GM18517 (cell line): ENCODE data around the gene FEM1B.

Source experiments
- ATAC-seq: cut with Tn5 transposase; IDR thresholded peaks from one replicate; pipeline ENCODE4 v1.9.1; 2021; ENCODE audit warnings: mild to moderate bottlenecking, moderate library complexity; ENCODE audit not compliant: unreplicated experiment

The FEM1B gene

DNA sequence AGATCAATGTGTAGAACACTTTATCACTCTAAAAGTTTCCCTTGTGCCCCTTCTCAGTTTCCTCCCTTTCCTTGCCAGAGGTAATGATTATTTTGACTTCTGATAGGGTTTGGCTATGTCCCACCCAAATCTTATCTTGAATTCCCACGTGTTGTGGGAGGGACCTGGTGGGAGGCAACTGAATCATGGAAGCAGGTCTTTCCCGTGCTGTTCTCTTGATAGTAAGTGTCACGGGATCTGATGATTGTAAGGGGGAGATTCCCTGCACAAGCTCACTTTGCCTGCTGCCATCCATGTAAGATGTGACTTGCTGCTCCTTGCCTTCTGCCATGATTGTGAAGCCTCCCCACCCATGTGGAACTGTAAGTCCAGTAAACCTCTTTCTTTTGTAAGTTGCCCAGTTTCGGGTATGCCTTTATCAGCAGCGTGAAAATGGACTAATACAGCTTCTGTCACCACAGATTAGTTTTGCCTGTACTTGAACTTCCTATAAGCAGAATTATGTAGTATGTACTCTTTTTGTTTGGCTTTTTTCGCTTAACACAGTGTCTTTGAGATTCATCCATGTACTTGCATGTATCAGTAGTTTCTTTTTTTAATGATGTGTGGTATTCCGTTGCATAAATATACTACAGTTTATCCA, 7.2 kb downstream of the FEM1B start:
- no peak for ATAC-seq

DNA sequence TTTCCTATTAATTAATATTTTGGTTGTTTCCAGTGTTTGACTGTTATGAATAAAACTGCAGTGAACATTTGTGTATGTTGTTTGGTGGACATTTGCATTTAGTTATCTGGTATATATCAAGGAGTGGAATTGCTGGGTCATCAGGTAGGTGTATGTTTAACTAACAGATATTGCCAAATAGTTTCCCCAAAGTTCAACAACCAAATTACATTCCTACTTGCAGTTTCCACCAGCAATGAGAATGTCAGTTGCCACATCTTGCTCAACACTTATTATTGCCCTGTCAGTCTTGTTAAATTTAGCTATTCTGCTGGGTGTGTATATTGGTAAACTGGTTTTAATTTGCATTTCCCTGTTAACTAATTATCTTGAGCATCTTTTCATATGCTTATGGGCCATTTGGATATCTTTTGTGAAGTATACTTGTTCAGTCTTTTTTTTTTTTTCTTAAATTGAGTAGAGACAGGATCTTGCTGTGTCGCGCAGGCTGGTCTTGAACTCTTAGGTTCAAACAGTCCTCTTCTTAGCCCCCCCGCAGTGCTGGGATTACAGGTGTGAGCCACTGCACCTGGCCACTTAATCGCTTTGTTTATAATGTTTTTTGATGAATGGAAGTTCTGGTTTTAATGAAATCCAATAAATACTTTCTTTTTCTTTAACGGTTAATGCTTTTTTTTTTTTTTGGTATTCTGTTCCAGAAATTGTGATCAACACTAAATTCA, 7.9 kb downstream of the FEM1B start:
- no peak for ATAC-seq

DNA sequence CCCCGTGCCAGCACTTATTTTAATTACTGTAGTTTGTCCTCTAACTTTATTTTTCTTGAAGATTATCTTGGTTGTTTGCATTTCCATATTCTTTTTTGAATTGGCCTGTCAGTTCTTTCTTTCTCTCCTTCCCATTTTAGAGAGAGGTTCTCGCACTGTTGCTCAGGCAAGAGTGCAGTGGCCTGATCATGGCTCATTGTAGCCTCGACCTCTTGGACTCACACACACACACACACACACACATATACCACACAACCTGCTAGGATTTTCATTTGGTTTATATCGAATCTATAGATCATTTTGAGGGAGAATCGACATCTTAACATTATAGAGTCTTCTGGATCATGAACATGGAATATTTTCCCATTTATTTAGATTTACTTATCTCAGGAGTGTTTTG, 8.7 kb downstream of the FEM1B start:
- no peak for ATAC-seq

DNA sequence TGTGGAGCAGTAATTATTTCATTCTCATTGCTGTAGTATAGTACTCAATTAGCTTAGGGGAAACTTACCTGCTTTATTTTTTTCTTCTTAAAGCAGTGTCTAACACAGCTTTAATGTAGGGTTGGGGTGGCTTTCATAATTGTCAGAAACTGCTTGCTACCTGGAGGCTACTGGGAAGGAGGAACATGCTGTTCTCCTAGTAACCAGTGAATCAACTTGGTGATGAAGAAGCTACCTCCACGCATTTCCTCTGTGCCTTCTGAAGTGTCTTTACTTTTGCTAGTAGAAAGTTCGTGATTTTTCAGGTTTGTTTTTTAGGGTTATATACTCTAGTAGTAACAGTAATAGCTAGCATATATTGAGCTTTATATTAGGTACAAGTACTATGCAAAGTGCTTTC, 11.5 kb downstream of the FEM1B start:
- ATAC-seq: no peak

DNA sequence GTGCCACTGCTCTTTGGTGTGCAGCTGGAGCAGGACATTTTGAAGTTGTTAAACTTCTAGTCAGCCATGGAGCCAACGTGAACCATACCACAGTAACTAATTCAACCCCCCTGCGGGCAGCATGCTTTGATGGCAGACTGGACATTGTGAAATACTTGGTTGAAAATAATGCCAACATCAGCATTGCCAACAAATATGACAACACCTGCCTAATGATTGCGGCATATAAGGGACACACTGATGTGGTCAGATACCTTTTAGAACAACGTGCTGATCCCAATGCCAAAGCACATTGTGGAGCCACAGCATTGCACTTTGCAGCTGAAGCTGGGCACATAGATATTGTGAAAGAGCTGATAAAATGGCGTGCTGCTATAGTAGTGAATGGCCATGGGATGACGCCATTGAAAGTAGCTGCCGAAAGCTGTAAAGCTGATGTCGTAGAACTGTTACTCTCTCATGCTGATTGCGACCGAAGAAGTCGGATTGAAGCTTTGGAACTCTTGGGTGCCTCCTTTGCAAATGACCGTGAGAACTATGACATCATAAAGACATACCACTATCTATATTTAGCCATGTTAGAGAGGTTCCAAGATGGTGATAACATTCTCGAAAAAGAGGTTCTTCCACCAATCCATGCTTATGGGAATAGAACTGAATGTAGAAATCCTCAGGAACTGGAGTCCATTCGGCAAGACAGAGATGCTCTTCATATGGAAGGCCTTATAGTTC, 12.2 kb downstream of the FEM1B start:
- no peak for ATAC-seq

DNA sequence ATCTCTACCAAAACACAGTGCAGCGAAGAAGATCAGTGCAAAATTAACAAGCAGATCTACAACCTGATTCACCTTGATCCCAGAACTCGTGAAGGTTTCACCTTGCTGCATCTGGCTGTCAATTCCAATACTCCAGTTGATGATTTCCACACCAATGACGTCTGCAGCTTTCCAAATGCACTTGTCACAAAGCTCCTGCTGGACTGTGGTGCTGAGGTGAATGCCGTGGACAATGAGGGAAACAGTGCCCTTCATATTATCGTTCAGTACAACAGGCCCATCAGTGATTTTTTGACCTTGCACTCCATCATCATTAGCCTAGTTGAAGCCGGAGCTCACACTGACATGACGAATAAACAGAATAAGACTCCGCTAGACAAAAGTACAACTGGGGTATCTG, 13.2 kb downstream of the FEM1B start:
- ATAC-seq: no peak

DNA sequence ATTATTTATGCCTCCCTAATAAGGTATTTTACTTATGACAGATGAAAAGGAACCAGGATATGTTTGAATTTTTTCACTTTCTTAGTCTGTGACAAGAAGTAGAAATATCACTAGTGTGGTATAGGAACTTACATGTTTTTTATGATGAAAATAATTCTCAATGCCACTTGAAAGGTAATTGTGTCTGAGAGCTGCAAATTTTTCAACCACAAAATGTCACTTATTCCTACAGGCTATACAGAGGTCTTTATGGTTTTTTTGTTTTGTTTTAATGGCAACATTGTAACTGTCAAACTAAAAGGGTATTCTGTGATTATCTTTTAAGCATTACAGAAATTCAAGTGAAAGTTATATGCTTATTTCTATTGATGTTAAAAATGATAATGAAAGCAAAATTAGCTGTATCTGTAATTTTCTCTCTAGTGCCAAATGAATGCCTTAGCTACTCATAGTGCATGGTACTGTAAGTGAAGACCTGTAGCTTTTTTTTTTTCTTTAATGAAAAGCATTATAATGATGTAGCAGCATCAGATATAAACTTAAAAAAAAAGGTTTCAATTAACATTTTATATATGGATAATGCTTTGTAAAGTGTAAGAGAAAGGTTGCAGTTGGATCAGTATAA, 14.7 kb downstream of the FEM1B start:
- ATAC-seq: no peak

DNA sequence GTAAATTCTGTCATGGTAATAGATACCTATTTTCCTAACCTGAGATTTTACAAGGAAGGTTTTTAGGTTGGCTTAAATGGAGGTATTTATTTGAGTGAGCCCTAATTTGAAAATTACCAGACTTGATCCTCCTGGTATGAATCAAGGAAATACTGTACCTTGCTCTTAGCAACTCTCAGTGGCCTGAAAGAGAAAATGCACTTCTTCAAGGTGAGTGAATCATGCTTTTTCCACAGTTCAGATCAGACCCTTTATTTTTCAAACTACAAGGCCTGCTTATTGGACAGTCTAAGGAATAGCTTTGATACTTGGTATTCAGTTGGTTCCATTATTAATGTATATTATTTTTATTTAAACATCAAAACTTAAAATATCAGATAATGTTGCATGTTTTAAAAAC, 15.4 kb downstream of the FEM1B start:
- no peak for ATAC-seq

DNA sequence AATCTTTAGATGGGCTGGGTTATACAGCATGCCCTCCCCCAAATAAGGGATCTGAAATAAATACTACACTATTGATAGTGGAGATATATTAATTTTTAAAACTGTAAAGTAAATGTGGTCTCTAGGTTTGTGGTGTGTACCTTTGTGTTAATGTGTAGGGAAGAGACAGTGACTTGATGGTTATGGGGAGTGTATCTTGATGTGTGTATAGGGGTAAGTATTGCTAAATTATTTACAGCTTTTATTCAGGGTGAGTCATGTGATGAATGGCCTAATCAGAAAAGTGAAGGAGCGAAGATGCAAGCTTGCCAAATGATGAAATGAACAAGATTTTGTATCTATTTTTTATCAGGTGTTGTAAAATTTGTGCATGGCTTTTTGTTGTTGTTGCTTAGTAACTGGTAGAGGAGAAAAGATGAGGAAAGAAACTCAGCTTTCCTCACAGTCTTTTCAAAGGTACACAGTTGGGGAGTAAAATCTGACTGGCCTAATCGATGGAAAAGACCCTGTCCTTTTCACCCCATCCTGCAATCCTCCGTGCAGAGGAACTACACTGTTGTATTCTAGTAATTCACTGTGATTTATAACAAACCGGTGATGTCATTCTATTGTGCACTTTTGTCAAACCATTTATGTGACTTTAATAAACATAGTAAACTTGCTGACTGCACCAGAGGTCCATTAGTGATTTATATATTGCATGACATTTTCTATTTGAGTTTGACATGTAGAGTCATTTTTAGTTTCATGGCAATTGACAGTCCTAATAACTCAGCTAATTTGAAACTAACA, 17.7 kb downstream of the FEM1B start:
- ATAC-seq: no peak

DNA sequence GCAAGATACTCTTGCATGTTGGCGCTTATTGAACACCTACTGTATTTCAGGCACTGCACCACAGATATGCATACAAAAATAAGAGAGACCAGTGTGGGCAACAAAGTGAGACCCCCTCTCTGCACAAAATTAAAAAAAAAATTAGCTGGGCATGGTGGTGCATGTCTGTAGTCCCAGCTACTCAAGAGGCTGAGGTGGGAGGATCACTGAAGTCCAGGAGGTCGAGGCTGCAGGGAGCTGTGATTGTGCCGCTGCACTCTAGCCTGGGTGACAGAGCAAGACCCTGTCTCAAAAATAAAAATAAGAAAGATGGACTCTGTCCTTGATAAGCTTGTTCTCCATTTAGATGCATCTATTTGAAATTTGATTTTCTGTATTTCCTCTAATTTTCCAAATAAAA, 20.8 kb downstream of the FEM1B start:
- ATAC-seq: no peak

DNA sequence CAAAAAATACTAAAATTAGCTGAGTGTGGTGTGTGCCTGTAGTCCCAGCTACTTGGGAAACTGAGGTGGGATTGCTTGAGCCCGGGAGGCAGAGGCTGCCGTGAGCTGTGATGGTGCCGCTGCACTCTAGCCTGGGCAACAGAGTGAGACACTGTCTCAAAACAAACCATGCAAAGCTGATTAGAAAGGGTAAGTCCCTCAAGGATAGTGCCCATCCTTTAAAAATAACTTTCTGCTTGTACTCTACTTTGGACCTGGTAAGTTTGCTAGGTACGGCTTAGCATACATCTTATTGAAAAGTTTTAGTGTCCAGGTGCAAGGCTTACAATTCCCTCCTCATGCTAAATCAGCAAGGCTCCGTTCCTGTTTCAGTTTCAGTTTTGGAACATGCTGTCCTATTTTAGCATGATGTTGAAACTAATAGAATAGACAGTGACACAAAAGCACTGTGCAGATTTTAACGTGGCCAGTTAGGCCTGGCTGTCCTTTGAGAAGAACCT, 21.4 kb downstream of the FEM1B start:
- peak; percentile 92 for ATAC-seq

DNA sequence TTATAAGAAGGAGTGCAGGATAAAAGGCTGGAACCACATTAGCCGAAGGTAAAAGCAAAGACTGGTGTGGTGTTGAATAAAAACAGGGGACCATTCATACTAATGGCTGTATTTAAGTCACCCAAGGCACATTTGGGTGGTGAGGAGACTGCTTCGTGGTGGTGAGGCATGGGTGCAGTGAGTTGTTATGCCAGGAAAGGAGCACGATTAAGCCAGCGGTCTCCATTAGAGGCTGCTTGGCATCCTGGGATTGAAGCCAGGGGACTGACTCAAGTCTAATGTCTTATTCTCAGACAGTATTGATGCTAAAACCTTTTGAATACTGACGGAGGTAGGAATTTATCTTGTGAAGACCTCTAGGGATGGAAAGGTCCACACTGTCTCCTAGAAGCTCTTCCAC, 21.9 kb downstream of the FEM1B start:
- ATAC-seq: no peak

DNA sequence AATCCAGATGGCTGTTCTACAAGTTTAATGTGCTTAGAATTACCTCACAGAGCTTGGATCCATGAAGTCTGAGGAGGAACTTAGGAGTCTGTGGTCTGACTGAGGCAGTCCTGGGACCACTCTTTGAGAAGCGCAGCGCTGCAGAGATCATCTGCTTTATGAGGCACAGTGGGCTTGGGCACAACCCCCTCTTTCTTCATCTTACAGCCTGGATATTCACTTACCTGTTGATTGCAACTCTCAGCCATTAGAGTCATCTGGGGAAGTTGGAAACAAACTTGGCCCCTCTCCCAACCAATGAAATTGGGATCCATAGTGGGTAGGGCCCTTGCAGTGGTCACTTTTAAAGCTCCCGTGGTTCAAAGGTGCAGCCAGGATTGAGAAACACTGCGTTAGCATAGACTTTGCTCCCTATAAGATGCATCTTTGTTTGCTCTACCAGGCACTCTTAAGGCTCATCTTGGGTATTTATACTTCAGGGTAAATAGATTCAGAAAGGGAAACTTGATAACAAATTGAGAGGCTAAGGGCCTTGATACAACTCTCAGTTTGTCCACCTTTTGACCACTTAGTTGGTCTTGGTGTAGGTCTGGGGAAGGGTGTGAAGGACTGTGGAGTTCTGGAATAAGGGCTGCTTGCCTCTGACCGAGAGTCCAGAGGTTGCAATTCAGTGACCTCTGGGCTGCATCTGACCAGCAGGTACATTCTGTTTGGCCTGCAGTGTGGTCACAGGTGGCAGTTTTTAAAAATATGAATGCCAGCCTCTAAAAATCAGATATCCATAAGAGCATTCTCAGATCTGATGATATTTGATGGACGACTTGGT, 22.8 kb downstream of the FEM1B start:
- ATAC-seq: no peak

DNA sequence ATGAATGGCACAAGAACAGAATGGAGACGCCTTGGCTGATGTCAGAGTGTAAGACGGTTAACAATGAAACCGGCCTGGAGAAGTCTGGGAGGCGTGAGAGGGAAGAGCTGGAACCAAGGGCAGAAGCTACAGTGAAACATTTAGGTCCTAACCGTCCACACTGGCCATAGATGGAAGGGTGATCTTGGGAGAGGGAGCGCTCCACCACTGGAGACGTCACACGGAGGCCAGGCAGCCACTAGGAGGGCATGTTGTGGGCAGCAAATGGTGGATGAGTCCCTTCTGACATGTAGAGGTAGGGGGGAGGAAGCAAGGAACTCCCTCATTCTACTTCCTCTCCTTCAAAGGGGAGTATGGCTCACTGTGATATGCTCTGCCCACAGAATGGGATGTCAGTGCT, 23.8 kb downstream of the FEM1B start:
- ATAC-seq: no peak

DNA sequence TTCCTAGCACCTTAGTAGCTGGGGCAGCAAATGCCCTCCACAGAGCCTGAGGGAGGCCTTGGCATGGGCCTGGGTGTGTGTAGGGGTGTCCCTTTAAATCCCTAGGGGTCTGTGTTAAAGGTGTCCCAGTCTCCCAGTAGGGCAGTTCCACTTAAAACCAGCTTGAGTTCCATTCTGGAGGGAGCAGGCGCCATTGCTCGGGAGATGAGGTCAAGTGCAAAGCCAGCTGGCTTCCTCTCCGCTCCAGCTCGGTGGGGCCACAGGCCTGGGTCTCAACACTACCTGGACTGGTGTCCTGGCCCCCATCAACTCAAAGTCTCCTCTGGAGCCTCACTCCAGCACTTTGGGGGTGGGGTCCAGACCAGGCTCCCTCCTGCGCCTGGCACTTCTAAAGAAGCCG, 25.2 kb downstream of the FEM1B start:
- no peak for ATAC-seq

DNA sequence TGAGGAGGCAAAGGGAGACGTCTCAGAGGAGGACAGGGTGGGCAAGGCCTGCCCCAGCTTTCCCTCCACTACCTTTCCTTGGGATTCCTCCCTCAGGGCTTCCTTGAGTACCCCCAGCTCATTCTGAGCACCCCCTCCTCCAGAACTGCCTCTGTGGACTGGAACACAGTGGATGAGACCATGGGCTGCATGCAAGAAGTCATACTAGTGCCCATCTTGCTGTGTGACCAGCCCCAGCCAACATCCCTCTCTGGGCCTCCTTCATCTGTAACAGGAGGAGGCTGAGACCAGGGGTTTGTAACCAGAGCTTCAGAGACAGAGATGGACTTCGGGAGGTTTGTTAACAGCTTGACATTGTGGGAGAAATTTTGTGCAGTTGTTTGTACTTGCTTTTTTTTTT, 25.6 kb downstream of the FEM1B start:
- ATAC-seq: no peak

DNA sequence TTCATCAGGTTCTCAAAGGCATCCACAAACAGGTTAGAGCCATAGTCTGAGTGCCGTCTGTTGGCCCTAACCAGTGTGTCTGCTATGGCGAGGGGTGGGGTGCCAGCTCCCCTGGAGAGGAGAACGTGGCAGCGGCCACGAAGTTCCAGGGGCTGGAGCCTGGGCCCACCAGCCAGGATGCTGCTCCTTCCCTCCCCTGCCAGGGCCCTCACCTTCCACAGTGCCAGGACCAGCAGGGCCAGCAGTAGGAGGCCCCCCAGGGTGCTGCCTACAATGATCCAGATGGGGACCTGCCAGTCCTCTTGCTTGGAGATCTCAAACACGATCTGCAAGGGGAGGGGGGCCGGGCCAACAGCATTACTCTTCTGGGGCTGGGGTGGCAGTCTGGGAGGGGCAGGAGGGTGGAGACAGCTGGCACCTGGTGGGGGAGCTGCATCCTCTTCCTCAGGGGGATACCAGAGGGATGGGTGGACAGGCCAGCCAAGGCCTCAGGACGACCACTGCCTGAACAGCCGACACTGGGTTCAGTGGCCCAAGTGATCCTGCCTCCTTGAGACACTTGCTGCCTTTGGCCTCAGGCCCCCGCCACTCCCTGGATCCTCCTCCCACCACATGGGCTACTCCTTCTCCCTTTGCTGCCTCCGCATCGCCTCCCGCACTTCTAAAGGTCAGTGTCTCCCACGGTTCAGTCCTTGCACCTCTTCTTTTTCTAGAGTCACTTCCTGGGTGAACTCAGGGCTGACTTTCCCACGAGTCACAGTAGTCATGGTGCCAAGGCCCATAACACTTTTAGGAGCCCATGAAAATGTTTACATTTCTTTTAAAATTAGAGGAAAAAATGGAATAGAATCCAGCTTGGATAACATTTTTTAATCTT, 26.3 kb downstream of the FEM1B start:
- no peak for ATAC-seq

DNA sequence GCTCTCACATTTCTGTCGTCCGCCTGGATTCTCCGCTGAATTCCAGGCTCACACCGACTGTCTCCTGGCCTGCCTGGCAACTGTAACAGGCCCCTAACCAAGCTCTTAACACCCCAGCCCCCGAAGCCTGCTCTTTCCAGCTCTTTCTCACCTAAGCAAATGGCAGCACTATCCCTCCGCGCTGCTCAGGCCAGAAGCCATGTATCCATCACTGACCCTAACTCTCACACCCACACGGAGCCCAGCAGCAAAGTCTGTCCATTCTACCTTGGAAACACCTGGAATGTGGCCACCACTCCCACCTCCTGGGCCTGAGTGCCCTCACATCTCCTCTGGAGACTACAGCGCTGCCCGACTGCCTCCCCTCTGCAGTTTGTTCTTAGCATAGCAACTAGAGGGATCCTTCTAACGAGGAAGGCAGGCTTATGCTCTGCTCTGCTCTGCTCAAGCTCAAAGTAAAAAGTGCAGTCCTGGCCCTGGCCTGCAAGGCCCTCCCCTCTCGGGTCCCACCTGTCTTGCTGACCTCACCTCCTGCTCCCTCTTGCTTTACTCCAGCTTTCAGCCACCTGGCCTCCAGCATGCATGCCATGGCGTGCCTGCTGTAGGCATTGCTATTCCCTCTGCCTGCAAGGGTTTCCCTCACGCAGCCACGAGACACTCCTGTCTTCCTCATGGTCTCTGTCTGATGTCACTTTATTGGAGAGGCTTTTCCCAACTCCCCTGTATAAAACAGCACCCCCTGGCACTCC, 27.2 kb downstream of the FEM1B start:
- no peak for ATAC-seq
